Heart right ventricle (tissue), 16 donors: Measurements from ENCODE around the gene ZBP1. TPM values are rescaled to one million over a fixed set of nuclear protein-coding genes. Genes with fewer than 3 reads are reported as not detected.
"Not testable (repeated sequence)": the region's sequence is repeated elsewhere in the genome, so short reads cannot be mapped to it uniquely, and the experiment has no call there.

Experiments
- ATAC-seq, 8 donors: fragments of 200-7000 bp; cut with Tn5 transposase; one replicate each; pipeline ENCODE4 v1.9.1; 2020; ENCODE audit warnings: mild to moderate bottlenecking in 8 of 8, moderate library complexity in 8 of 8, moderate number of reproducible peaks in 1 of 8
- DNase-seq, 2 donors: peaks; one replicate each; pipeline ENCODE4 v3.0.0-alpha.2; 2020
- H3K27ac ChIP-seq, 10 donors: fragments of 200-600 bp; sonication (generic) in 2 of 10; one replicate each; pipeline versions ENCODE4 v1.5.0 to v1.8.0; 2020 to 2022; ENCODE audit warnings: mild to moderate bottlenecking in 3 of 10
- H3K27me3 ChIP-seq, 7 donors: fragments of 200-600 bp; one replicate each; pipeline ENCODE4 v1.8.0; 2021 to 2022; ENCODE audit warnings: mild to moderate bottlenecking in 2 of 7
- H3K36me3 ChIP-seq, 9 donors: fragments of 200-600 bp; sonication (generic) in 1 of 9; one replicate each; pipeline versions ENCODE4 v1.5.0 to v1.8.0; 2020 to 2022; ENCODE audit warnings: mild to moderate bottlenecking in 2 of 9
- H3K4me1 ChIP-seq, 9 donors: fragments of 200-600 bp; sonication (generic) in 1 of 9; one replicate each; pipeline versions ENCODE4 v1.5.0 to v1.8.0; 2020 to 2022; ENCODE audit warnings: mild to moderate bottlenecking in 4 of 9
- H3K4me3 ChIP-seq, 10 donors: fragments of 200-600 bp; sonication (generic) in 2 of 10; one replicate each; pipeline versions ENCODE4 v1.5.0 to v1.8.0; 2020 to 2022; ENCODE audit warnings: mild to moderate bottlenecking in 7 of 10, moderate library complexity in 2 of 10
- H3K9me3 ChIP-seq, 11 donors: fragments of 200-600 bp in 10 of 11; sonication (generic) in 2 of 11; one replicate each; pipeline versions ENCODE4 v1.5.0 to v1.8.0; 2013 to 2022; ENCODE audit warnings: mild to moderate bottlenecking in 2 of 11, control low read depth in 1 of 11, moderate library complexity in 1 of 11
- WGBS, 2 donors: extraction: QIAGEN DNeasy Blood & Tissue Kit; methylation state at CpG; one replicate each; pipeline ENCODE4 v1.1.7; 2013; ENCODE audit warnings: inconsistent platforms in 1 of 2; 5-methylcytosine and 5-hydroxymethylcytosine counted together
- intact Hi-C, 10 donors: fragments of 100-400 bp; cut with DNase I; formaldehyde crosslinking; loops; one replicate each; pipeline versions ENCODE4 v1.11.1 to v1.14.2; 2022
- polyA plus RNA-seq, 2 donors: library from polyadenylated mRNA; stranded (reverse); fragments of 200-250 nt; gene quantifications; one replicate each; pipeline ENCODE4 v1.2.3, GENCODE V29; 2013
- total RNA-seq, 10 donors: library from RNA; stranded (reverse); fragmentation: NEBNext Ultra II Directional in 3 of 10; extraction: Animal tissue kit (Norgen Biotek cat#: 25700) in 3 of 10; gene quantifications; one replicate each; pipeline versions ENCODE4 v1.2.1 to v1.2.4, GENCODE V29; 2021 to 2023
- TF ChIP-seq, protein P1 (sequence below), 9 donors: fragments of 200-600 bp; sonication (generic) in 2 of 9; IDR thresholded peaks; one replicate each; pipeline versions ENCODE4 v1.5.0 to v1.8.0; 2021 to 2022; ENCODE audit warnings: antibody characterized with exemption in 9 of 9, mild to moderate bottlenecking in 5 of 9, moderate library complexity in 1 of 9
- donor health status: Arrhythmogenic right ventricular cardiomyopathy.
- donor health status: ischemic (EF 13 %, LVEDD 7.1; RV severe dilation, severe dysfunction).
- donor health status: healthy with polysubstance abuse.
- donor health status: DM: no; HTN: yes; CAD: no.
- donor health status: DM: no; HTN: no; CAD: no.
- donor health status: ischemic (EF 25% LVEDD 6.9; RV normal size, moderate dysfunction).
- donor health status: ischemic (EF 25% LVEDD 5.7; RV mildly dilated, moderate dysfunction).
- donor health status: healthy.
- donor health status: DM: yes; HTN: yes; CAD: no.
- donor health status: Ischemic cardiomyopathy.
- donor health status: ischemic (EF 35%, LVEDD 5.7; RV mildly dilated, moderate dysfunction).
- donor health status: nonischemic (EF 11% LVEDD 7.7; RV severe dilation, severe dysfunction).
- donor health status: DM: yes; HTN: yes; CAD: no.
- donor health status: PGD.
- donor health status: ischemic (EF 29% LVEDD 5.4; RV normal size, mild dysfunction).
- donor health status: nonischemic (EF 23%, LVEDD 6.1; RV moderate dilation, normal function).

Gene ZBP1
- total and polyA plus RNA-seq, 12 donors: 0.13 to 1.2 (median 0.31) TPM; not detected in 2

DNA sequence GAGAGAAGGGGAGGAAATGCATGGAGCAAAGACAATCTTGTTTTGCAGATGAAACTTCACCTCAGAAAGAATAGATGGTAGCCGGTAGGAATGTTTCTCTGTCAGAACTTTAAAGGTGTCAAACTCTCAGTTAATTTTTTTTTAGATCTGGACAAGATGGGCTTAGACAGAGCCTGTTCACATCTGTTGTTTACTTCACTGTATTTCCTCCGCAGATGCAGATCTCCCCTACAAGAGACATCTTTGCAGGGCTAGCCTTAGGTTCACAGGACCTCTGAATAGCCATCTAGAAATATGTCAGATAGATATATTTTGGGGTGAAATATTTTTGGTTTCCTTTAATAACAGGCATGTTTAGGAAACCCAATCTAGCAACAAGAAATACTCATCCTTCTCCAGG is 12.1 kb upstream of the ZBP1 start:
- intact Hi-C loops: no loop called here
- DNase-seq (no peak), ATAC-seq (no peak)
- H3K4me3 ChIP-seq: no peak overlapping the region
- TF ChIP-seq, protein P1, sequence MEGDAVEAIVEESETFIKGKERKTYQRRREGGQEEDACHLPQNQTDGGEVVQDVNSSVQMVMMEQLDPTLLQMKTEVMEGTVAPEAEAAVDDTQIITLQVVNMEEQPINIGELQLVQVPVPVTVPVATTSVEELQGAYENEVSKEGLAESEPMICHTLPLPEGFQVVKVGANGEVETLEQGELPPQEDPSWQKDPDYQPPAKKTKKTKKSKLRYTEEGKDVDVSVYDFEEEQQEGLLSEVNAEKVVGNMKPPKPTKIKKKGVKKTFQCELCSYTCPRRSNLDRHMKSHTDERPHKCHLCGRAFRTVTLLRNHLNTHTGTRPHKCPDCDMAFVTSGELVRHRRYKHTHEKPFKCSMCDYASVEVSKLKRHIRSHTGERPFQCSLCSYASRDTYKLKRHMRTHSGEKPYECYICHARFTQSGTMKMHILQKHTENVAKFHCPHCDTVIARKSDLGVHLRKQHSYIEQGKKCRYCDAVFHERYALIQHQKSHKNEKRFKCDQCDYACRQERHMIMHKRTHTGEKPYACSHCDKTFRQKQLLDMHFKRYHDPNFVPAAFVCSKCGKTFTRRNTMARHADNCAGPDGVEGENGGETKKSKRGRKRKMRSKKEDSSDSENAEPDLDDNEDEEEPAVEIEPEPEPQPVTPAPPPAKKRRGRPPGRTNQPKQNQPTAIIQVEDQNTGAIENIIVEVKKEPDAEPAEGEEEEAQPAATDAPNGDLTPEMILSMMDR (IDR thresholded peaks at IDR 0.05): no peak
- peaks cover 0 to 29% (median 6%) of the 10 kb centered on the region in 9 donors for H3K4me1 ChIP-seq
- H3K27me3 ChIP-seq: peaks cover 0 to 19% (median 0%) of the 10 kb centered on the region in 7 donors
- H3K27ac ChIP-seq: no peak overlapping the region
- 87 to 89% methylated on average over 2 of the region's 2 CpGs for WGBS, 2 donors
- H3K9me3 ChIP-seq: peaks cover 0 to 22% (median 3%) of the 10 kb centered on the region in 11 donors
- H3K36me3 ChIP-seq: no peaks in the 10 kb centered on the region

DNA sequence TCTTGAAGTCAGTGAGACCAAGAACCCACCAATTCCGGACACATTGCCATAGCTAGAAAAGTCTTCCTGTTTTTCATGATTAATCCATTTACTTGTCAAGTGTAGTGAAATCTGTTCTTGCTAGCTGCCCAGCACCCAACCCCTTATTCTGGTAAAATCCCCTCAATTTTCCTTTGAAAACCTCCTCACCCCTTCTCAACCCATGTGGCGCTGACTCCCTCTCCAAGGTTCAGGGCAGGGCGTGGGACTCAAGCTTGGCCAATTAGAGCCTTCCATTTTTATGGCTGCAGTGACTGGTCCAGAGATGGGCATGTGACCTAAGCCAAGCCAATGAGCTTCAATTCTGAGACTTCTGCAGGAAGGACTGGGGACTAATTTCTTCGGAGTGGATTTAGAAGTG is 9.8 kb upstream of the ZBP1 start:
- peak in 1 of 2 donors; percentile 3 for DNase-seq
- Histone ChIP-seq H3K4me1 (peaks cover 0 to 34% (median 8%) of the 10 kb centered on the region in 9 donors), H3K27ac (peak overlapping the region in 1 of 10 donors; percentile 93), H3K36me3 (no peaks in the 10 kb centered on the region), H3K4me3 (peak overlapping the region in 3 of 10 donors; percentile 13 to 38 (median 15)), H3K9me3 (peaks cover 0 to 7% (median 3%) of the 10 kb centered on the region in 11 donors), H3K27me3 (peaks cover 0 to 11% (median 0%) of the 10 kb centered on the region in 7 donors)
- ATAC-seq: peak in 2 of 8 donors; percentile 30 to 61
- 72 to 76% methylated on average over 4 of the region's 4 CpGs for WGBS, 2 donors
- TF ChIP-seq, protein P1 (IDR thresholded peaks at IDR 0.05): no peak
- intact Hi-C loops: no loop called here

DNA sequence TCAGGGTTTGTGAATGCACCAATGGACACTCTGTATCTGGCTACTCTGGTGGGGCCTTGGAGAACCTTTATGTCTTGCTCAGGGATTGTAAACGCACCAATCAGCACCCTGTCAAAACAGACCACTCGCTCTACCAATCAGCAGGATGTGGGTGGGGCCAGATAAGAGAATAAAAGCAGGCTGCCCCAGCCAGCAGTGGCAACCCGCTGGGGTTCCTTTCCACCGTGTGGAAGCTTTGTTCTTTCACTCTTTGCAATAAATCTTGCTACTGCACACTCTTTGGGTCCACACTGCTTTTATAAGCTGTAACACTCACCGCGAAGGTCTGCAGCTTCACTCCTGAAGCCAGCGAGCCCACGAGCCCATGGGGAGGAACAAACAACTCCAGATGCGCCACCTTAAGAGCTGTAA is 9.3 kb upstream of the ZBP1 start:
- H3K4me1 ChIP-seq: peaks cover 0 to 34% (median 8%) of the 10 kb centered on the region in 9 donors
- peaks cover 0 to 11% (median 0%) of the 10 kb centered on the region in 7 donors for H3K27me3 ChIP-seq
- ATAC-seq, H3K36me3 ChIP-seq, DNase-seq, intact Hi-C loops: not testable (repeated sequence)
- peak overlapping the region in 7 of 10 donors; percentile 64 to 93 (median 80) for H3K27ac ChIP-seq
- H3K9me3 ChIP-seq: peaks cover 0 to 13% (median 7%) of the 10 kb centered on the region in 11 donors
- peak overlapping the region in 3 of 10 donors; percentile 13 to 38 (median 15) for H3K4me3 ChIP-seq
- 79 to 83% methylated on average over 9 of the region's 9 CpGs for WGBS, 2 donors

DNA sequence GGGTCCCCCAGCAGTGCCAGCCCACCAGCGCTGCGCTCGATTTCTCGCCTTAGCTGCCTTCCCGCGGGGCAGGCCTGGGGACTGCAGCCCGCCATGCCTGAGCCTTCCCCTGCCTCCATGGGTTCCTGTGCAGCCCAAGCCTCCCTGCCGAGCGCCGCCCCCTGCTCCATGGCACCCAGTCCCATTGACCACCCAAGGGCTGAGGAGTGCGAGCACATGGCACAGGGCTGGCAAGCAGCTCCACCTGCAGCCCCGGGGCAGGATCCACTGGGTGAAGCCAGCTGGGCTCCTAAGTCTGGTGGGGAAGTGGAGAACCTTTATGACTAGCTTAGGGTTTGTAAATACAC is 8.7 kb upstream of the ZBP1 start:
- H3K36me3 ChIP-seq, intact Hi-C loops, DNase-seq, ATAC-seq: not testable (repeated sequence)
- H3K9me3 ChIP-seq: peaks cover 0 to 17% (median 7%) of the 10 kb centered on the region in 11 donors
- WGBS, 2 donors: 86 to 89% methylated on average over 12 of the region's 12 CpGs
- H3K27me3 ChIP-seq: peaks cover 0 to 11% (median 0%) of the 10 kb centered on the region in 7 donors
- peaks cover 0 to 34% (median 8%) of the 10 kb centered on the region in 9 donors for H3K4me1 ChIP-seq
- peak overlapping the region; percentile 64 to 93 (median 80) for H3K27ac ChIP-seq
- peak overlapping the region in 3 of 10 donors; percentile 15 to 29 (median 28) for H3K4me3 ChIP-seq

DNA sequence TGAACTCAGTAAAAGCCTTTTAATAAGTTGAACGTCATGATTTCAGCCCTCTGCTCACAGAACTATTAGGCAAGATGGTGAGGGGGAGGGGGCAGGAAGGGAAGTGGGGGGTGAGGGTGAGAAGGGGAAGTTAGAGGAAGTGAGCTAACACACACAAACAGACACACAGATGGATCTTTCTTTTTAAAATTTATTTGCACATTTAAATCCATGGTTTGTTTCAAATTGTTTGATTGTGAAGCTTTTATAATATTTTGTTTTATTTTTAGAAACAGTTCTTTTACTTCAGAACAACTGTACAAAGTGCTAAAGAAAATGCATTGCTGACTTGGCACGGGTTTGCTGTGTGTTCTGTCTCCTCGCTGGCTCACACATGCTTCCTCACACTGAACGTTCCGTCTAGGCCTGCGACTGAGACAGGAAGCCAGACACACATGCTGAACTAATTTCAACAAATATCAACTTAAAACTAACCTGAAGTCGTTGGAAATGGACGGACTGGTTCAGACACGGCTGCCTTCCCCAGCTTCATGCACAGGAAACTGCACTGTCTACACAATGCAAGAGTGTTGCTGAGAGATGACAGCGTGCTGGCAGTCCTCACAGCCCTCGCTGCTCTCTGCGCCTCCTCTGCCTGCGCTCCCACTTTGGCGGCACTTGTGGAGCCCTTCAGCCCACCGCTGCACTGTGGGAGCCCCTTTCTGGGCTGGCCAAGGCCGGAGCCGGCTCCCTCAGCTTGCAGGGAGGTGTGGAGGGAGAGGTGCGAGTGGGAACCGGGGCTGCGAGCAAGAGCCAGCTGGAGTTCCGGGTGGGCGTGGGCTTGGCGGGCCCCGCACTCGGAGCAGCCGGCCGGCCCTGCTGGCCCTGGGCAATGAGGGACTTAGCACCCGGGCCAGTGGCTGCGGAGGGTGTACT is 8.1 kb upstream of the ZBP1 start:
- peak overlapping the region; percentile 64 to 93 (median 80) for H3K27ac ChIP-seq
- TF ChIP-seq, protein P1 (IDR thresholded peaks at IDR 0.05): no peak
- intact Hi-C loops: no loop called here
- 42 to 56% methylated on average over 15 to 28 of the region's 29 CpGs for WGBS, 2 donors
- H3K27me3 ChIP-seq: peaks cover 0 to 11% (median 0%) of the 10 kb centered on the region in 7 donors
- peak; percentile 73 to 96 (median 94) for ATAC-seq
- H3K36me3 ChIP-seq: no peaks in the 10 kb centered on the region
- peak in 1 of 2 donors; percentile 76 for DNase-seq
- peak overlapping the region in 6 of 10 donors; percentile 15 to 29 (median 24) for H3K4me3 ChIP-seq
- H3K9me3 ChIP-seq: peaks cover 0 to 20% (median 7%) of the 10 kb centered on the region in 11 donors
- peaks cover 0 to 34% (median 8%) of the 10 kb centered on the region in 9 donors for H3K4me1 ChIP-seq
